ENCODE data around the gene S100B.

- TF ChIP-seq CTCF (IDR thresholded peaks at IDR 0.05; ENCODE audit: low read depth, low read length, missing input control) (no peak), HNF4A (conservative IDR thresholded peaks at IDR 0.05) (no peak), JUND (IDR thresholded peaks at IDR 0.05) (no peak), ZBTB33 (IDR thresholded peaks at IDR 0.05) (no peak), SP1 (IDR thresholded peaks at IDR 0.05) (no peak), RXRA (IDR thresholded peaks at IDR 0.05) (no peak), TAF1 (conservative IDR thresholded peaks at IDR 0.05) (no peak), ATF3 (IDR thresholded peaks at IDR 0.05) (no peak), YY1 (IDR thresholded peaks at IDR 0.05) (no peak), RAD21 (IDR thresholded peaks at IDR 0.05) (no peak)
Measured at GRCh38 chr21:46607636-46608035, 2.8 kb upstream of the S100B start.
